ENCODE results near the gene RFESD.

RFESD gene

GRCh38 chr5:95670568-95670967 lies 24.0 kb downstream of the RFESD start:
- no peak for DNase-seq (ENCODE audit: low read depth)
- H3K4me3 ChIP-seq (ENCODE audit: low read depth, low read length) = no peak overlapping the region
- no peak for TF ChIP-seq CTCF (IDR thresholded peaks at IDR 0.05; ENCODE audit: insufficient read depth, low read depth, low read length, missing control alignments)

GRCh38 chr5:95671826-95672225 lies 25.2 kb downstream of the RFESD start:
- no peak for DNase-seq (ENCODE audit: low read depth)
- H3K4me3 ChIP-seq (ENCODE audit: low read depth, low read length) = no peak overlapping the region
- no peak for TF ChIP-seq CTCF (IDR thresholded peaks at IDR 0.05; ENCODE audit: insufficient read depth, low read depth, low read length, missing control alignments)

- no peak for DNase-seq (ENCODE audit: low read depth)
- TF ChIP-seq CTCF (IDR thresholded peaks at IDR 0.05; ENCODE audit: insufficient read depth, low read depth, low read length, missing control alignments) = no peak
- H3K4me3 ChIP-seq (ENCODE audit: low read depth, low read length) = no peak overlapping the region
Measured at GRCh38 chr5:95672641-95673040, 26.1 kb downstream of the RFESD start.

- no peak for TF ChIP-seq CTCF (IDR thresholded peaks at IDR 0.05; ENCODE audit: insufficient read depth, low read depth, low read length, missing control alignments)
- no peak overlapping the region for H3K4me3 ChIP-seq (ENCODE audit: low read depth, low read length)
- DNase-seq (ENCODE audit: low read depth) = no peak
Measured at GRCh38 chr5:95673081-95673480, 26.5 kb downstream of the RFESD start.

- H3K4me3 ChIP-seq (ENCODE audit: low read depth, low read length) = no peak within 1 kb of the TSS
- TF ChIP-seq CTCF (IDR thresholded peaks at IDR 0.05; ENCODE audit: insufficient read depth, low read depth, low read length, missing control alignments) = no peak
- DNase-seq (ENCODE audit: low read depth) = no peak
Measured at GRCh38 chr5:95682891-95683290, 36.3 kb downstream of the RFESD start, which contains the start of gene SPATA9. SPATA9 (minus strand) TSS chr5:95682991; CDS start chr5:95682854, 137 bp downstream.

- H3K4me3 ChIP-seq (ENCODE audit: low read depth, low read length) = no peak overlapping the region
- no peak for DNase-seq (ENCODE audit: low read depth)
- no peak for TF ChIP-seq CTCF (IDR thresholded peaks at IDR 0.05; ENCODE audit: insufficient read depth, low read depth, low read length, missing control alignments)
Measured at GRCh38 chr5:95684361-95684760, 37.8 kb downstream of the RFESD start.

- TF ChIP-seq CTCF (IDR thresholded peaks at IDR 0.05; ENCODE audit: insufficient read depth, low read depth, low read length, missing control alignments) = no peak
- H3K4me3 ChIP-seq (ENCODE audit: low read depth, low read length) = no peak overlapping the region
- DNase-seq (ENCODE audit: low read depth) = no peak
Measured at GRCh38 chr5:95686651-95687050, 40.1 kb downstream of the RFESD start.
